DOHH2 (cell line): ENCODE data around the gene SST.

Experiments
- CTCF ChIP-seq: fragments of 200-600 bp; sonication (generic); IDR thresholded peaks from one replicate; pipeline ENCODE4 v1.5.1; 2014; ENCODE audit warnings: antibody characterized with exemption, mild to moderate bottlenecking, low read depth, low read length; ENCODE audit not compliant: poor library complexity, severe bottlenecking
- EZH2phosphoT487 ChIP-seq: fragments of 200-600 bp; sonication (generic); IDR thresholded peaks from 2 replicates; pipeline ENCODE4 v1.6.1; 2017; ENCODE audit warnings: borderline replicate concordance, mild to moderate bottlenecking, antibody characterized with exemption, low read length, moderate library complexity, mixed read lengths

DNA sequence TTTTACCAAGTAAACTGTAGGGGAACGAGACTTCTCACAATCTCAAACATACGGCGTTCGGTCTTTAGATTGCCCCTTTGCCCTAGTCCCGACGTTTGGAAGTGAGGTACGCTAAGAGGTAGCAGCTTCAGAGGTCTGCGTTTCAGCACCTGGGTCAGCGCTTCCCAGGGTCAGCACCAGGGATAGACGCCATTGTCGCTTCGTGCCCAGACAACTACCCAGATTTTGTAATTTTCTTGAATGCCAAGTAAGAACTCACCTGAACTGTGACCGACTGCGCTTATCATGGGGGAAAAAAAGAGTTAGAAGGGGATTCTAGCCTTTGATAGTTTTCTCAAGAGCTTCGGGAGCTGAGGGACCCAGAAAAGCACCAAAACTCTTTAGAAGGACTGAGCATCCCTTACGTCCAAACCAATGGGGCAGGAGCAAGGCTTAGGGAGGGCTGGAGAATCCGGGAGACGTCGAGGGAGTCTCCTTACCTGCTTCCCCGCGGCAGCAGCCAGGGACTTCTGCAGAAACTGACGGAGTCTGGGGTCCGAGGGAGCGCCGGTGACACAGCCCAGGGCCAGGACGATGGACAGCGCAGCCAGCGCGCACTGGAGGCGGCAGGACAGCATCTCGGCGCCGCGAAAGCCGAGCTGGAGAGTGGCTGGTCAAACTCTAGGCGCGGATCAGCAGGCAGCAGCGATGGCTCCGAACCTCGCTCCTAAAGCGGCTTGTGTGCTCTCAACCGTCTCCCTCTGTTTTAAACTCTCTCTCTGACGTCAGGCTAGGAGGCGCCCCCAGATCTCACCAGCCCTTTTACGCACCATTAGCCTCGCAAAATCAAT, at the start of gene SST:
- TF ChIP-seq CTCF (no peak), EZH2phosphoT487 (no peak)
